Psoas muscle (tissue), 7 donors: Measurements from ENCODE around the gene MAP1A. TPM values are rescaled to one million over a fixed set of nuclear protein-coding genes. Genes with fewer than 3 reads are reported as not detected.

Experiments used
- polyA plus RNA-seq, 3 donors: library from polyadenylated mRNA; stranded (reverse); fragments of 200-250 nt; gene quantifications; one replicate each; pipeline ENCODE4 v1.2.3, GENCODE V29; 2013
- total RNA-seq, 4 donors: library from RNA; stranded (reverse); fragmentation: NEBNext Ultra II Directional in 2 of 4; extraction: Animal tissue kit (Norgen Biotek cat#: 25700) in 2 of 4; gene quantifications; one replicate each; pipeline versions ENCODE4 v1.2.1 to v1.2.4, GENCODE V29; 2021 to 2023
- donor health status: healthy with polysubstance abuse.
- donor health status: DM: no; HTN: no; CAD: no; lungs with moderate emphysema.
- donor health status: Bipolar disorder and iron deficiency.
- donor health status: healthy.
- donor health status: DM: no; HTN: no; CAD: no.
- donor health status: DM: no; HTN: no; CAD: no.
- donor health status: DM: yes; HTN: yes; CAD: no.

Gene MAP1A
- total and polyA plus RNA-seq, 7 donors = 0.63 to 25.1 (median 2.7) TPM

Other genes with a start within 250 kb of the MAP1A start
- 1 to 10 TPM in 1 of 4 donors, under 1 TPM in 1, not detected in 2; 0.86 to 4.8 TPM for gene TGM7, start 215.4 kb upstream of the MAP1A start, total RNA-seq
- under 1 TPM; 0.08 to 0.14 (median 0.11) TPM for gene TGM7, start 215.4 kb upstream of the MAP1A start, polyA plus RNA-seq
- gene LCMT2, start 187.0 kb upstream of the MAP1A start, total RNA-seq = 1 to 10 TPM; 4.1 to 6.8 (median 5.8) TPM
- 1 to 10 TPM; 2.6 to 7.8 (median 2.7) TPM for gene LCMT2, start 187.0 kb upstream of the MAP1A start, polyA plus RNA-seq
- gene ZSCAN29, start 146.6 kb upstream of the MAP1A start, total RNA-seq = 10 to 100 TPM; 18.5 to 26.2 (median 21.9) TPM
- gene ZSCAN29, start 146.6 kb upstream of the MAP1A start, polyA plus RNA-seq = 10 to 100 TPM in 1 of 3 donors, 1 to 10 TPM in 2; 5.7 to 31.5 (median 7.2) TPM
- gene TUBGCP4, start 146.5 kb upstream of the MAP1A start, total RNA-seq = 10 to 100 TPM; 12.8 to 21.0 (median 19.2) TPM
- gene TUBGCP4, start 146.5 kb upstream of the MAP1A start, polyA plus RNA-seq = 10 to 100 TPM in 2 of 3 donors, 1 to 10 TPM in 1; 6.1 to 12.1 (median 11.9) TPM
- 10 to 100 TPM; 11.6 to 31.3 (median 24.2) TPM for gene TP53BP1, start 24.5 kb upstream of the MAP1A start, total RNA-seq
- gene TP53BP1, start 24.5 kb upstream of the MAP1A start, polyA plus RNA-seq = 10 to 100 TPM in 2 of 3 donors, 1 to 10 TPM in 1; 7.4 to 13.9 (median 12.8) TPM
- gene PPIP5K1, start 72.6 kb downstream of the MAP1A start, total RNA-seq = 10 to 100 TPM; 19.3 to 37.3 (median 27.9) TPM
- 10 to 100 TPM in 1 of 3 donors, 1 to 10 TPM in 2; 4.5 to 14.2 (median 5.2) TPM for gene PPIP5K1, start 72.6 kb downstream of the MAP1A start, polyA plus RNA-seq
- under 1 TPM in 1 of 4 donors, not detected in 3; 0.21 TPM for gene CKMT1B, start 76.4 kb downstream of the MAP1A start, total RNA-seq
- under 1 TPM in 2 of 3 donors, not detected in 1; 0.10 to 0.14 TPM for gene CKMT1B, start 76.4 kb downstream of the MAP1A start, polyA plus RNA-seq
- gene STRC, start 101.2 kb downstream of the MAP1A start, total RNA-seq = under 1 TPM in 3 of 4 donors, not detected in 1; 0.08 to 0.62 (median 0.20) TPM
- under 1 TPM in 2 of 3 donors, not detected in 1; 0.10 to 0.31 TPM for gene STRC, start 101.2 kb downstream of the MAP1A start, polyA plus RNA-seq
- 1 to 10 TPM in 3 of 4 donors, under 1 TPM in 1; 0.87 to 1.4 (median 1.2) TPM for gene CATSPER2, start 131.2 kb downstream of the MAP1A start, total RNA-seq
- 1 to 10 TPM in 2 of 3 donors, under 1 TPM in 1; 0.80 to 3.2 (median 3.1) TPM for gene CATSPER2, start 131.2 kb downstream of the MAP1A start, polyA plus RNA-seq
- not detected for gene CKMT1A, start 176.3 kb downstream of the MAP1A start, total RNA-seq
- under 1 TPM; 0.03 to 0.14 (median 0.12) TPM for gene CKMT1A, start 176.3 kb downstream of the MAP1A start, polyA plus RNA-seq
- gene PDIA3, start 228.8 kb downstream of the MAP1A start, total RNA-seq = 10 to 100 TPM; 49.5 to 81.9 (median 66.7) TPM
- gene PDIA3, start 228.8 kb downstream of the MAP1A start, polyA plus RNA-seq = 10 to 100 TPM; 48.0 to 89.0 (median 50.0) TPM